HCT116 (cell line): ENCODE data around the gene OR4D9. TPM values are rescaled to one million over a fixed set of nuclear protein-coding genes. Genes with fewer than 3 reads are reported as not detected.
A peak's percentile ranks its signal among the peaks of the same experiment; 100 is the strongest.

Source experiments
- ATAC-seq: fragments of 200-7000 bp; cut with Tn5 transposase; 2 replicates; pipeline ENCODE4 v1.9.1; 2020; ENCODE audit warnings: mild to moderate bottlenecking, moderate library complexity
- BruUV-seq: library from RNA; stranded (reverse); fragments of 400-500 nt; replicated peaks from 2 replicates; lab custom pipeline; 2021; lab: Mats Ljungman, UMichigan
- CTCF ChIA-PET: fragments of 300-600 bp; sonication (Branson Sonifier 250); formaldehyde crosslinking; loops from one replicate; lab custom pipeline; 2021; ENCODE audit warnings: antibody characterized with exemption; lab: Charles Lee
- POLR2A ChIA-PET: fragments of 300-600, 350-600 bp; sonication (Branson Sonifier 250); formaldehyde crosslinking; loops from one replicate; lab custom pipeline; 2021; ENCODE audit warnings: antibody characterized with exemption; lab: Charles Lee
- RAD21 ChIA-PET, 2 experiments: fragments of 300-600 bp; sonication (Branson Sonifier 250); formaldehyde crosslinking; loops; one replicate each; lab custom pipeline; 2023; ENCODE audit warnings: low total read pairs in 2 of 2; ENCODE audit not compliant: uncharacterized antibody in 2 of 2, unreplicated experiment in 2 of 2, low non-redundant PET in 1 of 2; lab: Charles Lee
- DNase-seq: peaks from one replicate; pipeline ENCODE4 v3.0.0-alpha.2; 2010; ENCODE audit warnings: low read depth, low spot score
- H2AFZ ChIP-seq: fragments of 200-600 bp; shearing (Covaris generic), sonication (generic); 2 replicates; pipeline ENCODE4 v1.6.1; 2017; ENCODE audit warnings: low read depth, mixed run types, mixed read lengths, antibody characterized with exemption, low read length; ENCODE audit not compliant: poor library complexity, severe bottlenecking
- H3K27ac ChIP-seq: 2 replicates; pipeline ENCODE4 v1.5.1; 2012; ENCODE audit warnings: low read depth, low read length
- H3K27me3 ChIP-seq: fragments of 200-600 bp; sonication (generic); 2 replicates; pipeline ENCODE4 v1.6.1; 2016; ENCODE audit warnings: mixed run types, low read length, mixed read lengths; ENCODE audit not compliant: insufficient read depth
- H3K36me3 ChIP-seq, 2 experiments: fragments of 200-500 bp in 1 of 2; fragments of 200-600 bp in 1 of 2; sonication (Bioruptor generic) in 1 of 2; sonication (generic) in 1 of 2; 2 replicates each; pipeline versions ENCODE4 v1.5.1 to v1.6.1; 2014 to 2016; ENCODE audit warnings: low read length in 2 of 2, inconsistent platforms in 1 of 2, mixed read lengths in 1 of 2, mixed run types in 1 of 2; ENCODE audit not compliant: insufficient read depth in 2 of 2, control insufficient read depth in 1 of 2
- H3K4me1 ChIP-seq, 2 experiments: fragments of 200-600 bp in 1 of 2; sonication (generic) in 1 of 2; 2 replicates each; pipeline versions ENCODE4 v1.5.1 to v1.6.1; 2012 to 2017; ENCODE audit warnings: low read length in 2 of 2, inconsistent platforms in 1 of 2, mild to moderate bottlenecking in 1 of 2, mixed read lengths in 1 of 2, mixed run types in 1 of 2, moderate library complexity in 1 of 2; ENCODE audit not compliant: insufficient read depth in 2 of 2, control insufficient read depth in 1 of 2
- H3K4me2 ChIP-seq: fragments of 200-600 bp; sonication (generic); 2 replicates; pipeline ENCODE4 v1.6.1; 2017; ENCODE audit warnings: mixed run types, low read length, mixed read lengths
- H3K4me3 ChIP-seq, 2 experiments: fragments of 200-600 bp in 1 of 2; sonication (generic) in 1 of 2; replicated peaks in 1 of 2; 2 replicates each; pipeline ENCODE4 v1.5.1; 2011 to 2016; ENCODE audit warnings: low read length in 2 of 2, control low read depth in 1 of 2, low read depth in 1 of 2, mild to moderate bottlenecking in 1 of 2, mixed read lengths in 1 of 2, mixed run types in 1 of 2
- H3K79me2 ChIP-seq: fragments of 200-600 bp; sonication (generic); 2 replicates; pipeline ENCODE4 v1.6.1; 2017; ENCODE audit warnings: mild to moderate bottlenecking, mixed run types, low read length, moderate library complexity, mixed read lengths; ENCODE audit not compliant: insufficient read depth
- H3K9ac ChIP-seq: fragments of 200-600 bp; sonication (generic); 2 replicates; pipeline ENCODE4 v1.6.1; 2016; ENCODE audit warnings: low read length, mixed read lengths
- H3K9me2 ChIP-seq: fragments of 200-600 bp; sonication (generic), shearing (Covaris generic); 2 replicates; pipeline ENCODE4 v1.6.1; 2017; ENCODE audit warnings: mixed run types, mild to moderate bottlenecking, moderate library complexity; ENCODE audit not compliant: insufficient read depth
- H3K9me3 ChIP-seq, 2 experiments: fragments of 200-500 bp in 1 of 2; fragments of 200-600 bp in 1 of 2; sonication (Bioruptor generic) in 1 of 2; sonication (generic) in 1 of 2; 2 replicates each; pipeline ENCODE4 v1.6.1; 2014 to 2017; ENCODE audit warnings: low read length in 2 of 2, mixed read lengths in 2 of 2, inconsistent platforms in 1 of 2, low read depth in 1 of 2, mild to moderate bottlenecking in 1 of 2, mixed run types in 1 of 2, moderate library complexity in 1 of 2; ENCODE audit not compliant: control insufficient read depth in 1 of 2, insufficient read depth in 1 of 2
- H4K20me1 ChIP-seq: fragments of 200-600 bp; sonication (generic), shearing (Covaris generic); 2 replicates; pipeline ENCODE4 v1.6.1; 2017; ENCODE audit warnings: mixed run types, mild to moderate bottlenecking, moderate library complexity; ENCODE audit not compliant: insufficient read depth
- EGR1 ChIP-seq: IDR thresholded peaks from 2 replicates; pipeline ENCODE4 v1.6.1; 2012; ENCODE audit warnings: low read depth
- ELF1 ChIP-seq: IDR thresholded peaks from 2 replicates; pipeline ENCODE4 v1.6.1; 2012; ENCODE audit warnings: low read depth, borderline replicate concordance
- EZH2phosphoT487 ChIP-seq: fragments of 200-600 bp; IDR thresholded peaks from 2 replicates; pipeline ENCODE4 v1.6.1; 2018; ENCODE audit warnings: antibody characterized with exemption, borderline replicate concordance
- FOSL1 ChIP-seq: IDR thresholded peaks from 2 replicates; pipeline ENCODE4 v1.6.1; 2012; ENCODE audit warnings: low read depth
- POLR2A ChIP-seq: IDR thresholded peaks from 2 replicates; pipeline ENCODE4 v1.7.0; 2011; ENCODE audit warnings: borderline replicate concordance; ENCODE audit not compliant: insufficient read depth, insufficient read length; ENCODE audit errors: extremely low read depth
- POLR2AphosphoS5 ChIP-seq: IDR thresholded peaks from 2 replicates; pipeline ENCODE4 v1.6.1; 2011; ENCODE audit warnings: mild to moderate bottlenecking, low read depth, low read length, moderate library complexity
- RAD21 ChIP-seq: IDR thresholded peaks from 2 replicates; pipeline ENCODE4 v1.6.1; 2012; ENCODE audit warnings: low read depth, mild to moderate bottlenecking
- SIN3A ChIP-seq: IDR thresholded peaks from 2 replicates; pipeline ENCODE4 v1.6.1; 2012; ENCODE audit warnings: low read depth
- SP1 ChIP-seq: IDR thresholded peaks from 2 replicates; pipeline ENCODE4 v1.6.1; 2012; ENCODE audit warnings: low read depth
- TCF7L2 ChIP-seq: IDR thresholded peaks from 2 replicates; pipeline ENCODE4 v1.7.0; 2011; ENCODE audit warnings: borderline replicate concordance, inconsistent platforms; ENCODE audit not compliant: insufficient read depth, insufficient read length; ENCODE audit errors: extremely low read depth
- YY1 ChIP-seq: IDR thresholded peaks from 2 replicates; pipeline ENCODE4 v1.6.1; 2011; ENCODE audit warnings: low read length, low read depth, moderate library complexity, mild to moderate bottlenecking; ENCODE audit not compliant: insufficient replicate concordance; ENCODE audit errors: extremely low read depth
- ZNF274 ChIP-seq: fragments of 200-500 bp; sonication (Bioruptor generic); IDR thresholded peaks from 2 replicates; pipeline ENCODE4 v1.6.1; 2014; ENCODE audit warnings: mild to moderate bottlenecking, low read depth, low read length, inconsistent platforms
- intact Hi-C: fragments of 100-400 bp; cut with micrococcal nuclease; formaldehyde crosslinking; loops from 2 replicates; pipeline ENCODE4 v1.10.0; 2022
- total RNA-seq: library from RNA; stranded (reverse); gene quantifications from one replicate; pipeline ENCODE4 v1.2.1, GENCODE V29; 2021; ENCODE audit not compliant: unreplicated experiment
- TF ChIP-seq, protein P1 (sequence below): IDR thresholded peaks from 2 replicates; pipeline ENCODE4 v1.6.1; 2012
- TF ChIP-seq, protein P2 (sequence below): IDR thresholded peaks from 2 replicates; pipeline ENCODE4 v1.6.1; 2011; ENCODE audit warnings: mild to moderate bottlenecking, low read length, moderate library complexity; ENCODE audit not compliant: insufficient replicate concordance; ENCODE audit errors: extremely low read depth

Gene OR4D9
- total RNA-seq, 1 experiment from 2014 or later = not detected

DNA sequence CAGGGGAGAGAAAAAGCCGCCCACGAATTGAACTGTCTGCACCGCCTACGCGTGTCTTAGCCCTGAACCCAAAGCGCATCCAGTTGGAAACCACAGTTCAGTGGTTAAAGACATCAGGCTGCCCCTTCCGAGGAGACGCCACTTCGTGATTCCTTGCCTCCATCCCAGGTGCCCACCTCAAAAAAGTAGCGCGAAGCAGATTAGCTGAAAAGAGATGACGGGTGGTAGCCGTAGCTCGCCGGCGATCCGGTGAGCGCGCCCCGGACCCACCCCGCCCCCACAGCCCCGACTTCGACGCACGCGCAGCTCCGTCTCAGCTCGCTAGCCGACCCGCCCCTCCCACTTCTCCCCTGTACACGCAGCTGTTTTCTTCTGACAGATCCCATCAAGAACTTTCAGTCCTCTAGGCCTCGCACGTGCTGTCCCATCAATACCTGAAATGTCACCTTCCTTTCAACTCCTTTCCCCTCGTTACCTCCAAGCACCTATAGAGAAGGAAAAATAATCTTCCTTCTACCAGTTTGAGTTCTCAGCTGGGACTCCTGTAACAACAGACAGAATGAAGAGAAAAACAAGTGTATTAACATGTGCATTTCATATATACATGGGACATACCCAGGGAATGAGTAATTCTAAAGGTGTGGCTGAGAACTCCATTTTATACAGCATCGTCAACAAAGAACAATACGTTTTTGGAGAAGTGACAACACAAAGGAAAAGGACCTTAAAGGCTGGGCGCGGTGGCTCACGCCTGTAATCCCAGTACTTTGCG is 49.5 kb downstream of the OR4D9 start:
- peak overlapping the region; percentile 58 for H3K9ac ChIP-seq
- peak overlapping the region; percentile 65 for H3K27ac ChIP-seq
- H3K27me3 ChIP-seq = no peaks in the 10 kb centered on the region
- no peaks in the 10 kb centered on the region for H4K20me1 ChIP-seq
- CTCF ChIA-PET = interaction anchor here (1.2 to 1.7 kb wide), 2 partner anchors 10 to 24 kb away, joined by 3 to 6 read pairs; no protein-coding TSS in a partner anchor
- no peaks in the 10 kb centered on the region for H3K79me2 ChIP-seq
- H3K9me3 ChIP-seq = no peaks in the 10 kb centered on the region
- peak overlapping the region; percentile 97 for H2AFZ ChIP-seq
- H3K4me2 ChIP-seq = peak overlapping the region; percentile 86
- intact Hi-C loops = loop anchor here (1.0 kb wide), 1 partner anchor 10 kb away; no protein-coding TSS in a partner anchor
- BruUV-seq = no TSS peak
- H3K4me1 ChIP-seq = peaks cover 37 to 87% of the 10 kb centered on the region in 2 experiments
- RAD21 ChIA-PET = no interaction called here
- DNase-seq (peak; percentile 83), ATAC-seq (peak; percentile 37)
- peak overlapping the region; percentile 54 to 58 for H3K4me3 ChIP-seq
- peak; percentile 30; the same call in 1 of the 2 replicates for TF ChIP-seq POLR2AphosphoS5
- TF ChIP-seq, protein P1, sequence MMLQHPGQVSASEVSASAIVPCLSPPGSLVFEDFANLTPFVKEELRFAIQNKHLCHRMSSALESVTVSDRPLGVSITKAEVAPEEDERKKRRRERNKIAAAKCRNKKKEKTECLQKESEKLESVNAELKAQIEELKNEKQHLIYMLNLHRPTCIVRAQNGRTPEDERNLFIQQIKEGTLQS = no peak
- POLR2A ChIA-PET = interaction anchor here (0.6 to 2.5 kb wide), 4 partner anchors 11 to 358 kb away, joined by 3 to 17 read pairs (median 5); partner anchors contain the start of gene OSBP
- no peaks in the 10 kb centered on the region for H3K9me2 ChIP-seq
- H3K36me3 ChIP-seq = no peaks in the 10 kb centered on the region

DNA sequence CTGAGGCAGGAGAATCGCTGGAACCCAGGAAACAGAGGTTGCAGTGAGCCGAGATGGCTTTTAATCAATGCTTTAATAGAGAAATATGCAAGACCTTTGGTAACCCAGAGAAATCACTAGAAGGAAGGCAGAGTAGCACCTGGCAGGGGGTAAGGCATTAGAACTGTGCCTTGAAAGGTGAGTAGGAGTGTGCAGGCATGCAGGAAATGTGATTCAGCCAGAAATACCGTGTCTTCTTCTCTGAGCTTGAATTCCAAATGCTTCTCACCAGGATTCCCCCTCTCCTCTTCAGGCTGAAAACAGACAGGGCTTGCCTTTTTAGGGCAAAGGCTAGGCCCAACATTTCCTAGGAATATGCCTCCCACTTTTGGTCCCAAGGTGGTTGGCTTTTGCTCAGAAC is 51.0 kb downstream of the OR4D9 start:
- ATAC-seq (no peak), DNase-seq (no peak)
- Histone ChIP-seq H3K4me2 (peak overlapping the region; percentile 86; the same call in 1 of the 2 replicates), H3K36me3 (no peaks in the 10 kb centered on the region), H3K27ac (peak overlapping the region; percentile 65; the same call in 1 of the 2 replicates), H3K79me2 (no peaks in the 10 kb centered on the region), H3K9me3 (no peaks in the 10 kb centered on the region), H3K4me1 (peaks cover 32 to 84% of the 10 kb centered on the region in 2 experiments), H3K4me3 (no peak overlapping the region), H3K9me2 (no peaks in the 10 kb centered on the region), H3K27me3 (no peaks in the 10 kb centered on the region), H3K9ac (no peak overlapping the region), H4K20me1 (no peaks in the 10 kb centered on the region), H2AFZ (peak overlapping the region; percentile 46)
- ChIA-PET POLR2A (interaction anchor here (2.5 kb wide), 1 partner anchor 13 kb away, joined by 17 read pairs; no protein-coding TSS in a partner anchor), CTCF (no interaction called here), RAD21 (no interaction called here)
- TF ChIP-seq, protein P1 = no peak
- TF ChIP-seq SP1 (no peak), TCF7L2 (no peak), RAD21 (no peak), FOSL1 (no peak), SIN3A (no peak), EZH2phosphoT487 (no peak), ZNF274 (no peak), EGR1 (no peak), YY1 (no peak), ELF1 (no peak), POLR2A (no peak)
- TF ChIP-seq, protein P2, sequence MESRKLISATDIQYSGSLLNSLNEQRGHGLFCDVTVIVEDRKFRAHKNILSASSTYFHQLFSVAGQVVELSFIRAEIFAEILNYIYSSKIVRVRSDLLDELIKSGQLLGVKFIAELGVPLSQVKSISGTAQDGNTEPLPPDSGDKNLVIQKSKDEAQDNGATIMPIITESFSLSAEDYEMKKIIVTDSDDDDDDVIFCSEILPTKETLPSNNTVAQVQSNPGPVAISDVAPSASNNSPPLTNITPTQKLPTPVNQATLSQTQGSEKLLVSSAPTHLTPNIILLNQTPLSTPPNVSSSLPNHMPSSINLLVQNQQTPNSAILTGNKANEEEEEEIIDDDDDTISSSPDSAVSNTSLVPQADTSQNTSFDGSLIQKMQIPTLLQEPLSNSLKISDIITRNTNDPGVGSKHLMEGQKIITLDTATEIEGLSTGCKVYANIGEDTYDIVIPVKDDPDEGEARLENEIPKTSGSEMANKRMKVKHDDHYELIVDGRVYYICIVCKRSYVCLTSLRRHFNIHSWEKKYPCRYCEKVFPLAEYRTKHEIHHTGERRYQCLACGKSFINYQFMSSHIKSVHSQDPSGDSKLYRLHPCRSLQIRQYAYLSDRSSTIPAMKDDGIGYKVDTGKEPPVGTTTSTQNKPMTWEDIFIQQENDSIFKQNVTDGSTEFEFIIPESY = no peak
- BruUV-seq = no TSS peak
- intact Hi-C loops = no loop called here
